Left cardiac atrium (tissue), 4 donors: Measurements from ENCODE around the gene DIAPH3. TPM values are rescaled to one million over a fixed set of nuclear protein-coding genes. Genes with fewer than 3 reads are reported as not detected.
A peak's percentile ranks its signal among the peaks of the same experiment; 100 is the strongest.
"Not testable (repeated sequence)": the region's sequence is repeated elsewhere in the genome, so short reads cannot be mapped to it uniquely, and the experiment has no call there.

Experiments
- ATAC-seq, 2 donors: fragments of 200-7000 bp; cut with Tn5 transposase; one replicate each; pipeline ENCODE4 v1.9.1; 2020; ENCODE audit warnings: mild to moderate bottlenecking in 2 of 2, moderate library complexity in 2 of 2
- DNase-seq: peaks from one replicate; pipeline ENCODE4 v3.0.0-alpha.2; 2020
- intact Hi-C, 2 donors: fragments of 100-400 bp; cut with DNase I; formaldehyde crosslinking; loops; one replicate each; pipeline versions ENCODE4 v1.14.1 to v1.15.1; 2022 to 2023
- total RNA-seq, 2 donors: library from RNA; stranded (reverse); fragmentation: NEBNext Ultra II Directional; extraction: Animal tissue kit (Norgen Biotek cat#: 25700); gene quantifications; one replicate each; pipeline ENCODE4 v1.2.1, GENCODE V29; 2021
- donor health status: DM: no; HTN: yes; CAD: no.
- donor health status: DM: no; HTN: yes; CAD: no; lungs with severe emphysema.
- donor health status: DM: yes; HTN: yes; CAD: no.
- donor health status: Dilated cardiomyopathy.

DIAPH3 gene
- total RNA-seq, 2 donors from 2014 or later = 0.26 to 0.50 TPM

DNA sequence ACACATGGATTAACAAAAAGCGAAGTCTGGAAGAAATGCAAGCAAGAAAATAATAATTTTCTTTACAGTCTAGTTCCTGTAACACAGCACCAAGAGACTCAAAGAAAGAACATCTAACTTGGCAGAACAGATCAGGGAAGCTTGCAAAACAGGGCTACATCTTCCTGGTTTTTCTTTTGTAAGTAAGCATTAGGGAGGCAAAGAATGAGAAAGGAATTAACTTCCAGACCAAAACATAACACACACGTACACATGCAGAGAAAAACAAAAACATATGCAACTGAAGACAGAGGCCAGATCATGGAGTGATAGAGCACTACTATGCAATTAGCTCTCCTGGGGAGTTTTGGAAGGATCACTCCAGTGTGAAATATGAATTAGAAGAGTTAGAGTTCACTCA, 120.5 kb downstream of the DIAPH3 start:
- ATAC-seq (no peak), DNase-seq (no peak)
- intact Hi-C loops = no loop called here

DNA sequence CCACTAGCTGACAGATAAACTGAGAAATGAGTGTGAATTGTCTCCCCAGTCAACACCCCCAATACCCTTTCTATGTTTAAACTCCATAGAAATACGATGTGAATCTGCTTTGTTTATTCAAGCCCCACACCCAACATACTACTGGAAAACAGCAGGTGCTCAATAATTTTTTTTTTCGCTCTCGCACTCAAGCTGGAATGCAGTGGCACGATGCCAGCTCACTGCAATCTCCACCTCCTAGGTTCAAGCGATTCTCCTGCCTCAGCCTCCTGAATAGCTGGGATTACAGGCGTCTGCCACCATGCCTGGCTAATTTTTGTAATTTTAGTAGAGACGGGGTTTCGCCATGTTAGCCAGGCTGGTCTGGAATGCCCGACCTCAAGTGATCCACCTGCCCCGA, 123.1 kb downstream of the DIAPH3 start:
- ATAC-seq, DNase-seq, intact Hi-C loops: not testable (repeated sequence)

DNA sequence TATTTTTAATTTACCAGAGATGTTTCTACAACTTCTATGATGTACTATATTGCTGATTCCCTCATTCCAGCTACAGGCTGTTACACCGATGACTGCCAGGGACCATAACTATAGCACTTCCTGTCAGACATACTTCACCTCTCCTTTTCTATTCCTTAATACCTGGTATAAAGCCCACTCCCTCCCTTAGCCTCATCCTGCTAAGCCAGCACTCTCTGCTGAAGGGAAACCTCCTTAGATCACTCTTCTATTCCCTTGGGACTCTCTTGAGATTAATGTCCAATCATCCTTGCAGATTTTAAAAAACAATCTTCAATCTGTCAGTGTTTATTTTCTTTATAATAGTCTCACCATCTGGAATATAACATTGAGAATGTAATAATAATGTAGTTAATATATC, 127.9 kb downstream of the DIAPH3 start:
- DNase-seq (no peak), ATAC-seq (no peak)
- intact Hi-C loops = no loop called here

DNA sequence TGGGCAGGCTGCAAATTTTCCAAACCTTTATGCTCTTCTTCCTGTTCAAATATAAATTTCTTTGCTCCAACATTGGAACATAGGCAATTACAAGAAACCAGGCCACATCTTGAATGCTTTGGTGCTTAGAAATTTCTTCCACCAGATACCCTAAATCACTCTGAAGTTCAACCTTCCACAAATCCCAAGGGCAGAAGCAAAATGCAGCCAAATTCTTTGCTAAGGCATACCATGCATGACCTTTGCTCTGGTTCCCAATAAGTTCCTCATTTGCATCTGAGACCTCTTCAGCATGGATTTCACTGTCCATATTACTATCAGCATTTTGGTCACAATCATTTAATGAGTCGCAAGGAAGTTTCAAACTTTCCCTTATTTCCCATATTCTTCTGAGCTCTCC, 130.9 kb downstream of the DIAPH3 start:
- DNase-seq = no peak
- no peak for ATAC-seq
- intact Hi-C loops = no loop called here

DNA sequence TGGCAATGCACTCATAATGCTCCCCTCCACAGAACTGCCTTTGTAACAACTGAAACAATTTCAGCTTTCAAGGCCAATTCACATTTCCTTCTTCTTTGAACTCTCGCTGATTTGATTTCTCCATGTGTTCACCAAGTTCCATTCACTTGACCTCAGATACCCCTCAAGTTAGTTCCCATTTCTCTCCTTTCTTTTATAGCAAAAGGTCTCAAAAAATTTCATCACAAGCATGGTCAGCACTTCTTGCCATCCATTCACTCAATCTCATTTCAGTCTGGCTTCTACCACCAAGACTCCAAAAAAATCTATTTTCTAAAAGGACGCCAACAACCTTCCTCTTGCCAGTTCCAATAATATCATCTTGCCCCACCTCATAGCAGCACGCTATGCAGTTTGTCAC, 135.7 kb downstream of the DIAPH3 start:
- ATAC-seq (peak in 1 of 2 donors; percentile 17), DNase-seq (no peak)
- intact Hi-C loops = no loop called here

DNA sequence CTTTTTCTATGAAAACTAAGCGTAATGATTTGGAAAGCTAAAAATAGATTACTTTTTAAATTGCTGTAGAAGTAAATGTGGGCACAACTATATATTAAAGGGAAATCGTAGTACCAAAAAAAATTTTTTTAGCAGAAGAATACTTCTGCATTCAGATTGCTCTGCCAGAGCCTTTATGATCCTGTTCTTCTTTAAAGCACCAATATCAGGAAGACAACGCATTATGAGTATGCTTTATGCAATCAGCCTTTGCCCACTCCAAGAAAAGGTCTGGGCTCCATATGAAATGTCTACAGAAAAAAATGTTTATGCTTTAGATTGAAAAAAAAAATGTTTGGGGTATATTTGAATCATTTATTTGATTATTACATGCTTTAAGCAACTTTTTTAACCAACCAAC, 137.4 kb downstream of the DIAPH3 start:
- intact Hi-C loops = no loop called here
- DNase-seq (no peak), ATAC-seq (no peak)

DNA sequence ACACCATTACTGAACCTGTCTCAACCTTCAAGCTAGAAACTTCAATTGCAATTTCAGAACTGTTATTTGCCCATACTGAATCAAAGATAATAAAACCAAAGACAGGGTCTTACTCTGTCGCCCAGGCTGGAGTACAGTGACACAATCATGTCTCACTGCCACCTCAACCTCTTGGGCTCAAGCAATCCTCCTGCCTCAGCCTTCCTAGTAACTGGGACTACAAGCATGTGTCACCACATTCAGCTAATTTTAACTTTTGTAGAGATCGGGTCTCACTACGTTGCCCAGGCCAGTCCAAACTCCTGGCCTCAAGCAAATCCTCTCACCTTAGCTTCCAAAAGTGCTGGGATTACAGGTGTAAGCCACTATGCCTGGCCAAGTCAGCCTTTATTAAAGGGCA, 143.4 kb downstream of the DIAPH3 start:
- no peak for ATAC-seq
- intact Hi-C loops = no loop called here

DNA sequence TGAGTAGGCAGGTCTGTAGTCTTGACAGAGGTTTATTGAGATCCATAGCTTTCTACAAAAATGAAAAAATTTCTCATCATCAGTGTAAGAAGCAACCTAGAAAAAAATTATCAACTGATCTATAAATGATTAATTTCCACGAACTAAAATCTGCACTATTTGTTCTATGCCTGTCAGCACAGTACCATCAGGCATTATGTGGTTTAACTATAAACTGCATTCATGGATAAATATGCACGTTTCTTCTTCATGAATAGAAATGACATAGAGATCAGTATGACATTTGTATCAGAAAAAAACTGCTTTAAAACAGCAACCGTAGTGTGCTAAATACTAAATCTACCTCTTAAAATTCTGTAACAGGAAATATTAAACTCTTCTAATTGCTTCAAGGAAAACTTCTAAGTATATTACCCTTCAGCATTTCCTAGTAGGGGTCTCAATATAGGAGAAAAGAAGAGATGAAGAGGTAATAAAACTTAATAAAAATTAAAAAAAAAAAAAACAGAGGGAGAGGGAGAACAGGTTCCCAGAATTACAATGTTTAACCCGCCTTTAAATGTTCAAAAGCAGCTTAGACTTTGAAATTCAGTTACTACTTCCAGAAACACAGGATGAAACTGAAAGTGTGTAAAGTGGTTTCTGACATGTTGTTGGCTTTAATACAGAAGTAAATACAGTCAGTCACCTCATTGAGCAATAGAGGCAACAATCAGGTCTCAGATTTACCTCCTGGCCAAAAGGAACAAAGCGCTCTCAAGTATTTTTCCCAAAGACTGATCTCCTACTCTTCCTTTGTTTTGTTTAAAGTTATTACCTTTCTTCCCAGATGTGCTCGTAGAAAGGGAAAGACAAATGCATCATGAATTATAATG, 144.4 kb downstream of the DIAPH3 start:
- intact Hi-C loops = no loop called here
- no peak for DNase-seq
- peak in 1 of 2 donors; percentile 55 for ATAC-seq

More for the DNA sequence above, 143.4 kb downstream of the DIAPH3 start:
- no peak for DNase-seq

DNA sequence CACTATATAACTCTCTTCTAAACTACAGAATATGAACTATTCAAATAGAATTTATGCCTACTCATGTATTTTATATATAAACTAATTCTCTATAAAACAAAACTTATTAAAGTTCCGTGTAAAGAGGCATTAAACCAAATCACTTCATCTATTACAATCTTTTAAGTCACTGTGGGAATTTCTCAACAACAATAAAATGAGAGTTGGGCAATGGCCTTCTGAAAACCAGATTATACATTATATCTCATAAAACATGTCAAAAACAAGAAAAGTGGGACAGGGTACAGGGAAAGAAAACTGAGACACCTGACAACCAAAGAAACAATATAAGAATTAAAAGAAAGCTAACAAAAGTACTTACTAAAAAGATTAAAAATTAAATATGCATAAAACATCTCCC, 145.2 kb downstream of the DIAPH3 start:
- DNase-seq (no peak), ATAC-seq (no peak)
- intact Hi-C loops = no loop called here

DNA sequence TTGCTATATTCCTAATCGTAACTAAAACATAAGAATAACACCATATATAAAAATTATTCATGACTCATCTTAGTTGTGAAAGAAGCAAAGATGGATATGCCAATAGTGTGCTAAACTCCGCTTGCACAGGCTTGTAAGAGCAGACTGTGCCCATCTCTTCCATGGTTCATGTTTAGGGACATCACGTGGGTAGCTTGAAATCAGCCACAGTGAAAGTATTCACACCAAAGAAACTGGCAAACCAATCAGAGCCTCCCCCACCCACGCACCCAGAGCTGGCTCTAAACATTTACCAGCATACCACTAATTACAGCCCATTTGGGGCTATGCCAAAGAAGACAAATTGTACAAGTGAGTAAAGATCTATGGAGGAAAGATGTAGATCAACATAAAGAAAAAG, 147.5 kb downstream of the DIAPH3 start:
- intact Hi-C loops = no loop called here
- no peak for ATAC-seq
- DNase-seq = no peak

DNA sequence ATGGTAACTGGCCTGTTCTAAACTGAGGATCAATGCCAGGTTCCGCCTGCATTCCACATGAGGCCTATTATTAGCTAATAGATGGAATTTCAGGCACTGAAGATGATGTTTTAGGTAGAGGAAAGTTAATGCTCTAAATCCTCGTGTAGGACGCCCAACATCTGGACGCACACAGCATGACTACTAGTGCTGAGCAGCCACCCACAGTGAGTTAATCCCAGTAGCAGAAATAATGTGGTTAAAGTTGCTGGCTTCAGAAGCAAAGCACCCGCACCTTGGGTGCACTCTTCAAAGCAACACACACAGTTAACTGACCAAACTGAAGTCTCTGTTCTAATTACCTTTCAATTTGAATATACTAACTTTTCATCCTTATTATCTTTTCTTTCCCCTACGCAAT, 150.6 kb downstream of the DIAPH3 start:
- no peak for DNase-seq
- intact Hi-C loops = no loop called here
- no peak for ATAC-seq

DNA sequence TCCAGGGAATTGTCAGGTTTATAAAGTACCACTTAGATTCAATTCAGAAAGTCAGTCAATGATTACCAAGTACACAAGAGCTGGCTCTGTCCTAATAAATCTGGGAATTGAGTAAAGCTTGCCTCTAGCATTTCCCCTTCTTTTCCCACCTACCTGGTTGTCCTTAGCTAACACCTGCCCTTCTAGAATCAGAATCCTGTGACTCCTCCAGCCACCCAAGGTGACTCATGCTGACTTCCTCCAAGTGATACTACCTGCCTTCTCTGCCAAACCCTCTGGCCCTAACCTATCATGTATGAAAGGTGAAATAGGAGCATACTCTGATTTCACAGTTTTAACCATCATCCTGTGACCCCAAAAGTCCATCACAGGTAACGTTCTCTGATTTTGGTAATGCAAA, 151.2 kb downstream of the DIAPH3 start:
- ATAC-seq (no peak), DNase-seq (no peak)
- intact Hi-C loops = no loop called here

DNA sequence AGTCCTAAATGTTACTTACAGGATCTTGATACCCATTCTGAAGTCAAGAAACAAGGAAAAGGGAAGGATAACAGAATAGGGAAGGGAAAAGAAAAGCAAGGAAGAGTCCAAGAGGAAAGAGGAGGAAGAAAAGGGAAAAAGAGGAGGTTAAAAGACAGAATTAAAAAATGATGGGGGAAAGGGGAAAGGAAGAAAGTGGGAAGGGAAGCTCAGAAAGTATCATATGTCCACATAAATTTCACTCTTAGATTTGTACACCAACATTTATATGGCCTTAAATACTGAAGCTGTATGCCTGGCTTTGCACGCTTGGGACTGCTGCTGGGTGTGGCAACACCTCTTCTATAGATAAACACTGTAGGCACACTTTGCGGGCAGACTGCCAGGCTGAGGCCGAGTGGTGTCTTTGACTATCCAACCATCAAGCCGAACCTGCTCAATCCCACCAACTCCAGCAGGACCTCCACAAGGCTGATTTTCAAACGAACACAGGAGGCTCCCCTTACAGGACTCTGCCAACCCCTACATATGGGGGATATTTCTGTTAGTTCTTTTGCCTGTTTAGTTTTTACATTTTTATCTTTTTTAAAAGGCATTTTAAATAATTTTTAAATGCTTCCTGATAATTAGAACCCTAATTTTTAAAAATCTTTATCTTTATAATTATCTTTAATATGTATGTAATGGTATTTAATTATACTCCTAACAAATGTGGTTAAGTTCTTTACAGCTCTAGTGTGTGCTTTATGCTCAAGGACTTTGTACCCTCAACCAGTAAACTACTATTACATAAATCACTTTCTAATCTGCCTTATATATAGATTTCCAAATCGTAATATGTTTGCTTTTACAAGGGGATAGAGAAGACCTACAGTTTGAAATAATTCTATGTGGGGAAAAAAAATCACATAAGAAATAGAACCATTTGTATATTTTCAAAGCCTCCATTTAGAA, 154.2 kb downstream of the DIAPH3 start:
- intact Hi-C loops = no loop called here
- DNase-seq = no peak
- no peak for ATAC-seq

DNA sequence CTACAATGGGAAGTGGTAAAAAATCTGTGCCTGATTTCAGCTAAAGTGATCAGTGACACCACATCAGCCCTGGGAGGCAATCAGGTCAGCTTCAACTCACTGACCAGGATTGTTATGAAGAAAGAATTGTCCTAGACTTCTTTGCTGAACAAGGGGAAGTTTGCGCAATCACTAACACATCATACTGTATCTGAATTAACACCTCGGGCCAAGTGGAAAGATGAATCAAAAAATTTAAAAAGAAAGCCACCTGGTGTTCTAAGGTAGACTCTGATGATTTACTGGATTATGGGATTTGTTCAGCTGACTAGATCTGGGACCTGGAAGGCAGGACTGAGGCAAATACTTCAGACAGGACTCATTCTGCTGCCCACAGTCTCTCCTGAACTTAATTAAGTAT, 161.8 kb downstream of the DIAPH3 start:
- no peak for ATAC-seq
- DNase-seq = no peak
- intact Hi-C loops = no loop called here

DNA sequence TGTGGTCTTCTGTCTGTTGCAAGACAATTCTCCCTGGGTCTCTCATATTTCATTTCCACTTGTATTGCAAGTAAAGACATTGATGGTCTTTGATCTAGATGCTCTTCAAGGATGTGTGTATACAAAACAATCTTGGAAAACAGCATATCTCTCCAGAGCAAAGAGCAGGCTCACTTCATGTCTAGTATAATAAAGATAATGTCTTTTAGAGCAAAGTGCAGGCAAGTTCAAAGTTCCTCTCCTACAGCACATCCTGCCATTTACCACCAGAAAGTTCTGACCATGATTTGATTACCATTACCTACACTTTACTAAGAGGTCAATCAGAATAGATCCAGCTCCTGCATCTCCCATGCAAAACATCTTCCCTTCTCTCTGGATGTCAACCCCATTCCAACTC, 162.8 kb downstream of the DIAPH3 start:
- intact Hi-C loops = no loop called here
- ATAC-seq (no peak), DNase-seq (no peak)

DNA sequence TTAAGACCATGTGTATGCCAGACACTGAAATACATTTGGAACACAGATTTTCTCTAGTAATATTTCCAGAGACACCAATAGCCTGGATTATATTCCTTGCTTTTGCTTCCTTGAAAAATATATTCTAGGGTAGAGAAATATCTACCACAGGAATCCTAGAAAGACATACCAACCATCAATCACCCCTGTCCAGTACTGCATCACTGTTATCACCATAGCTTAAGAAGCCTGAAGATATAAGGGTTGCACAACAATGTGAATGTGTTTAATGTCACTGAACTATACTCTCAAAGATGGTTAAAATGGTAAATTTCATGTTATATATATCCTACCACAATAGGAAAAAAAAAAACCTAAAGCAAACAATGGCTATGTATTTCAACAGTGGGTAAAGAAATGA, 163.6 kb downstream of the DIAPH3 start:
- no peak for DNase-seq
- intact Hi-C loops = no loop called here
- ATAC-seq = no peak

DNA sequence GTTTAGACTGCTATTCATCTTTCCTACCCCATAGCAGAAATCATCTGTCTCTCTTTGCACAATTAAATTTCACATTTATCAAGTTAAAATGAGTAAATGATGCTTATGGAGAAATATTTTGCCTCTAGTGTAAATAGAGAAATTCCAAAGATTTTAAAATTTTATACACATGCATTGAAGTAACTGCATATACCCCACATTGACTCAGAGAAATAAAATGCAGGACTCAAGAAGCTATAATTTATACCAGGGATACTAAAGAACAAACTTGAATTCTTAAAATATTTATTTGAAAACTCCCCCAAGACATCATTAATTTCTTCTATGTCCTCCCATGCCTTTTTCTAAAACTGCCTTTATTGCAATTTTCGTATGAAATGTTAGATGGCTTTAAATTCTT, 165.8 kb downstream of the DIAPH3 start:
- no peak for DNase-seq
- intact Hi-C loops = no loop called here
- ATAC-seq = no peak

DNA sequence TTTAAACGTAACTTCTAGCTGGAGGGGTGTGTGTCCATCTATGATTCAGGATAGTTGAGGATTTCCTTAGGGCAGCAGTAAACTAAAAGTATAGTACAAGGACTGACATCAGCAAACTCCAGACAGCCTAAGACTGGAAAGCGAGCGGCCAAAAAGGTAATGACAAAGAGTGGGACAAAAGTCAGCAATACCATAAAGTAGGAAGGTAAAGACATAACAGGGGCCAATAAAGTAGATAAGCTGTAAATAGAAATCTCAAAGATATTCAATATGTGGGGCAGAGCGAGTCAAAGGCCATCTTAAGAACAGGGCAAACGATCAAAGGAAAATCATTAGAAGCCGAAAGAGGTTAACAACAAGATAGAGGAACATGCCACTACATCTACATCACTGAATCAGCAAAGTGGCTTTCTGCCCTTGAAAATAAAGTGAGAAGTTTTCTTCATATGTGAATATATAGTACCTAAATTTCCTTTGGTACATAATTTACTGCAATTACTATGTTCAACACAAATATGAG, 167.2 kb downstream of the DIAPH3 start:
- intact Hi-C loops = no loop called here
- ATAC-seq (no peak), DNase-seq (no peak)

DNA sequence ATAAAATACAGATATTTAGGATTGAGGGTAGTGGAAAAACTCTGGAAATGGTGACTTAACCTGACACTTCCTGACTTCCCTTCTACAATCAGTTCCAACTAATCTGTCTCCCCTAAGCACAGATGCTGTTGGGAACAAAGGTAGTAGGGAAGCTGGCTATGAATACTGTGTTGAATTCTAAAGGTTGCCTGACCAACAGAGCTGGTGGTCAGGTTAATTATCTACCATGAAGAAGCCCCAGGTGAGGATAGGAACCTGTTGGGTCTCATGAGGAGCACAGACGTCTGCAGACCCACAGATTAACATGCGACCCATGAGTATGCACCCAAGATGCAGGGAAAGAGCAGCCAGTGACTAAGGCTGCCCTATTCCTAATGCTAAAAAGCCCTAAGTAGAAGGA, 172.3 kb downstream of the DIAPH3 start:
- ATAC-seq = no peak
- intact Hi-C loops = no loop called here
- DNase-seq = no peak
